ENCODE data around the gene SCNN1A.

Gene SCNN1A

GRCh38 chr12:6374028-6374785, 1.2 kb downstream of the SCNN1A start:
- DNase-seq (ENCODE audit: low read depth), result no peak
- no peak for TF ChIP-seq CTCF (conservative IDR thresholded peaks at IDR 0.05; ENCODE audit: control insufficient read depth, insufficient read depth, low read depth, low read length)
- no peak overlapping the region for H3K4me3 ChIP-seq (ENCODE audit: control insufficient read depth, low read depth, low read length)

- DNase-seq (ENCODE audit: low read depth), result no peak
- H3K4me3 ChIP-seq (ENCODE audit: control insufficient read depth, low read depth, low read length), result no peak overlapping the region
- TF ChIP-seq CTCF (conservative IDR thresholded peaks at IDR 0.05; ENCODE audit: control insufficient read depth, insufficient read depth, low read depth, low read length), result no peak
Measured at GRCh38 chr12:6373022-6373787, 2.2 kb downstream of the SCNN1A start.

GRCh38 chr12:6372403-6373003, 2.9 kb downstream of the SCNN1A start:
- TF ChIP-seq CTCF (conservative IDR thresholded peaks at IDR 0.05; ENCODE audit: control insufficient read depth, insufficient read depth, low read depth, low read length), result no peak
- DNase-seq (ENCODE audit: low read depth), result peak; percentile 88
- H3K4me3 ChIP-seq (ENCODE audit: control insufficient read depth, low read depth, low read length), result no peak overlapping the region

- no peak overlapping the region for H3K4me3 ChIP-seq (ENCODE audit: control insufficient read depth, low read depth, low read length)
- peak; percentile 37 for TF ChIP-seq CTCF (conservative IDR thresholded peaks at IDR 0.05; ENCODE audit: control insufficient read depth, insufficient read depth, low read depth, low read length)
- peak; percentile 77 for DNase-seq (ENCODE audit: low read depth)
Measured at GRCh38 chr12:6370994-6371754, 4.2 kb downstream of the SCNN1A start.

- no peak for DNase-seq (ENCODE audit: low read depth)
- no peak for TF ChIP-seq CTCF (conservative IDR thresholded peaks at IDR 0.05; ENCODE audit: control insufficient read depth, insufficient read depth, low read depth, low read length)
- no peak overlapping the region for H3K4me3 ChIP-seq (ENCODE audit: control insufficient read depth, low read depth, low read length)
Measured at GRCh38 chr12:6370576-6370935, 4.8 kb downstream of the SCNN1A start.

GRCh38 chr12:6369916-6370575, 5.3 kb downstream of the SCNN1A start:
- DNase-seq (ENCODE audit: low read depth), result peak; percentile 68
- no peak for TF ChIP-seq CTCF (conservative IDR thresholded peaks at IDR 0.05; ENCODE audit: control insufficient read depth, insufficient read depth, low read depth, low read length)
- no peak overlapping the region for H3K4me3 ChIP-seq (ENCODE audit: control insufficient read depth, low read depth, low read length)
